Endodermal cell (in vitro differentiated cells): ENCODE results near the gene DEGS2. TPM values are rescaled to one million over a fixed set of nuclear protein-coding genes. Genes with fewer than 3 reads are reported as not detected.

Source experiments
- DNase-seq: peaks from one replicate; pipeline ENCODE4 v3.0.0-alpha.2; 2017
- H3K27ac ChIP-seq: 2 replicates; pipeline ENCODE4 v1.5.1; 2013; ENCODE audit warnings: mild to moderate bottlenecking, low read depth, low read length, moderate library complexity
- H3K27me3 ChIP-seq: 2 replicates; pipeline ENCODE4 v1.6.1; 2013; ENCODE audit warnings: mild to moderate bottlenecking, low read length, moderate library complexity; ENCODE audit not compliant: insufficient read depth, control insufficient read depth, poor library complexity, severe bottlenecking
- H3K36me3 ChIP-seq: 2 replicates; pipeline ENCODE4 v1.7.0; 2013; ENCODE audit warnings: mild to moderate bottlenecking, low read length, moderate library complexity; ENCODE audit not compliant: control insufficient read depth, insufficient read depth
- H3K4me1 ChIP-seq: one replicate; pipeline ENCODE4 v1.7.0; 2013; ENCODE audit warnings: low read length; ENCODE audit not compliant: control insufficient read depth, insufficient read depth
- H3K4me3 ChIP-seq: 2 replicates; pipeline ENCODE4 v1.5.1; 2013; ENCODE audit warnings: mild to moderate bottlenecking, low read length, moderate library complexity
- H3K9ac ChIP-seq: 2 replicates; pipeline ENCODE4 v1.6.1; 2013; ENCODE audit warnings: mild to moderate bottlenecking, low read length, moderate library complexity; ENCODE audit not compliant: poor library complexity, severe bottlenecking; ENCODE audit errors: extremely low read depth
- H3K9me3 ChIP-seq: 2 replicates; pipeline ENCODE4 v1.6.1; 2013; ENCODE audit warnings: mild to moderate bottlenecking, low read length, moderate library complexity; ENCODE audit not compliant: control insufficient read depth
- H3K27ac Mint-ChIP-seq: 2 replicates; pipeline ENCODE4 v1.8.0; 2020; ENCODE audit warnings: mixed read lengths
- H3K27me3 Mint-ChIP-seq: 2 replicates; pipeline ENCODE4 v1.8.0; 2021; ENCODE audit warnings: mild to moderate bottlenecking, mixed read lengths; ENCODE audit not compliant: insufficient read depth
- H3K36me3 Mint-ChIP-seq: 2 replicates; pipeline ENCODE4 v1.8.0; 2020; ENCODE audit warnings: low read depth, mixed read lengths
- H3K4me1 Mint-ChIP-seq: 2 replicates; pipeline ENCODE4 v1.8.0; 2020; ENCODE audit warnings: mixed read lengths
- H3K4me3 Mint-ChIP-seq: 2 replicates; pipeline ENCODE4 v1.8.0; 2020; ENCODE audit warnings: mild to moderate bottlenecking, moderate library complexity, mixed read lengths
- H3K9me3 Mint-ChIP-seq: 2 replicates; pipeline ENCODE4 v1.8.0; 2020; ENCODE audit warnings: mild to moderate bottlenecking, mixed read lengths
- WGBS, 2 experiments: methylation state at CpG; one replicate each; pipeline versions ENCODE4 v1.1.5 to v1.1.7; 2013; ENCODE audit warnings: missing lambda C conversion rate in 2 of 2, mixed read lengths in 1 of 2; ENCODE audit not compliant: insufficient coverage in 1 of 2, insufficient read length in 1 of 2; 5-methylcytosine and 5-hydroxymethylcytosine counted together
- total RNA-seq, 2 donors: library from RNA; stranded (reverse); fragmentation: NEBNext Ultra II Directional in 1 of 2; extraction: Animal tissue kit (Norgen Biotek cat#: 25700) in 1 of 2; gene quantifications; 2 replicates in 1 of 2; 3 replicates in 1 of 2; pipeline ENCODE4 v1.2.1, GENCODE V29; 2021
- TF ChIP-seq, protein P1 (sequence below): fragments of 200-600 bp; sonication (generic); conservative IDR thresholded peaks from 2 replicates; pipeline ENCODE4 v1.5.0; 2021; ENCODE audit warnings: antibody characterized with exemption, mild to moderate bottlenecking

Gene DEGS2
- total RNA-seq, 2 donors from 2014 or later: 0.18 to 0.24 TPM

DNA sequence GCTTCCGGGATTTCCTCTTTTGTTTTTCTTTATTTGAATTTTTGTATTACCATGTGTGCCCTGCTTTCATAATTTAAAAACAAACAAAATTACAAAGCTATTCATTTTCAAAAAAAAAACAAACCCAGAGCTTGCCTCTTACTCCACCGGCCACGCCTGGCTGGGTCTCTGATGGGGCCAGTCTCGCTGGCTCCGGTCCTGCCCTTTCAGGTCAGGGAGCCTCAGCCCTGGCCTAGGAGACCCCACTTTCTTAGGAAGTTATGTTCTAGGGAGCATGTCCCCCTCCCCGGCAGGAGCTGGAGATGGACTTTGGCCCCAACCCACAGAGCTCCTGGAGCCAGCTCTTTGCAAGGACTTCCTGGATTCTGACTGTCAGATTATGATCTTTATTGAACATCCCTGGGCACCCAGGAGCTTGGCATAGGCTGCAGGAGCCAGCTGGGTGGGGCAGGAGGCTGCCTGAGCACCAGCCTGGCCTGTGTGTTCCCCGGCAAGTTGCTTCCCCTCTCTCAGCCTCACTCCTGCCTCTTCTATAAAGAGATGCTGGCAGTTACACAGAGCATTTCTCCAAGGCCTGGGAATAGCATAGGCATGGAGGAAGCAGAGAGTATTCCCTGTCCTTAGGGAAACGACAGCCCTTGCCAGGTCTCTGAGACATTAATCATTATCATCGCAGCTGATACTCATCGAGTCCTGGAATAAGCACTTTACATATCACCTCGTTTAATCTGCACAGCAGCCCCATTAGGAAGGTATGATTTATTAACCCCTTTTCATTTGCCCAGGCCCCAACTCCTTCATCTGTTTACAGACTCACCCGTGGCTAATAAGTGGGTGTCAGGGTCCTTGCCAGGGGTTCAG is 3.5 kb downstream of the DEGS2 start:
- Histone ChIP-seq H3K27me3 (peaks cover 51% of the 10 kb centered on the region), H3K9ac (no peak overlapping the region), H3K27ac (no peak overlapping the region), H3K4me1 (no peaks in the 10 kb centered on the region), H3K36me3 (no peaks in the 10 kb centered on the region), H3K4me3 (no peak overlapping the region), H3K9me3 (no peaks in the 10 kb centered on the region)
- Mint-ChIP-seq H3K4me3 (no peak overlapping the region), H3K27ac (no peak overlapping the region), H3K9me3 (peaks cover 4% of the 10 kb centered on the region), H3K36me3 (peaks cover 2% of the 10 kb centered on the region), H3K4me1 (peaks cover 6% of the 10 kb centered on the region), H3K27me3 (peaks cover 62% of the 10 kb centered on the region)
- no peak for DNase-seq
- WGBS, 2 experiments: 85 to 93% methylated on average over 7 to 12 of the region's 12 CpGs
- TF ChIP-seq, protein P1, sequence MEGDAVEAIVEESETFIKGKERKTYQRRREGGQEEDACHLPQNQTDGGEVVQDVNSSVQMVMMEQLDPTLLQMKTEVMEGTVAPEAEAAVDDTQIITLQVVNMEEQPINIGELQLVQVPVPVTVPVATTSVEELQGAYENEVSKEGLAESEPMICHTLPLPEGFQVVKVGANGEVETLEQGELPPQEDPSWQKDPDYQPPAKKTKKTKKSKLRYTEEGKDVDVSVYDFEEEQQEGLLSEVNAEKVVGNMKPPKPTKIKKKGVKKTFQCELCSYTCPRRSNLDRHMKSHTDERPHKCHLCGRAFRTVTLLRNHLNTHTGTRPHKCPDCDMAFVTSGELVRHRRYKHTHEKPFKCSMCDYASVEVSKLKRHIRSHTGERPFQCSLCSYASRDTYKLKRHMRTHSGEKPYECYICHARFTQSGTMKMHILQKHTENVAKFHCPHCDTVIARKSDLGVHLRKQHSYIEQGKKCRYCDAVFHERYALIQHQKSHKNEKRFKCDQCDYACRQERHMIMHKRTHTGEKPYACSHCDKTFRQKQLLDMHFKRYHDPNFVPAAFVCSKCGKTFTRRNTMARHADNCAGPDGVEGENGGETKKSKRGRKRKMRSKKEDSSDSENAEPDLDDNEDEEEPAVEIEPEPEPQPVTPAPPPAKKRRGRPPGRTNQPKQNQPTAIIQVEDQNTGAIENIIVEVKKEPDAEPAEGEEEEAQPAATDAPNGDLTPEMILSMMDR: no peak

DNA sequence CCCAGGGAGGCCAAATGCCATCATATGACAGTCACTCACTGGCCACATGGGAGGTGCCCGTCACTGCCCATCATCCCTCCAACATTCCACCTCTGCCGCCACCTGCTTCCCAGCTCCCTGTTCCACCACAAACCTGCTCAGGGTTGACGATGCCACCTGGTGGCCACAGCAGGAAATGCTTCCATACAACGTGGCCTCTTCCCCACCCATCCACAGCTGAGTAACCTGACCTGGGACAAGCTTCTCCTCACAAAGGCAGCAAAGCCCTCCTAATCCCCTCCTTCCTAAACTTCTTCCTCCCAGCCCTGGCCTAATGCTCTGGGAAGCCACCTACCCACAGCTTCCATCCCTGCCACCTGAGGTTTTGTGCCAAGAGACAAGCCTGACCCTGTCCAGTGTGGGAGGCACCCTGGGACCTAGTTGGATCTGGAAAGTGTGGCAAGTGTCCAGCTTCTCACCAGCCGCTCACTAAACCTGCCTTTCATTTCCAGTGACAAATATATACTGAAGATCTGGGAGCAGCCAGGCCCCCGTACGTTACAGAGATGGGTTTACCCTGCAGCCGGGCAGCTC is 4.3 kb downstream of the DEGS2 start:
- H3K4me1 Mint-ChIP-seq: peaks cover 6% of the 10 kb centered on the region
- TF ChIP-seq, protein P1: peak; percentile 91
- H3K4me3 ChIP-seq: no peak overlapping the region
- DNase-seq: peak; percentile 96
- no peak overlapping the region for H3K9ac ChIP-seq
- H3K27me3 Mint-ChIP-seq: peaks cover 54% of the 10 kb centered on the region
- H3K36me3 Mint-ChIP-seq: peaks cover 2% of the 10 kb centered on the region
- peaks cover 43% of the 10 kb centered on the region for H3K27me3 ChIP-seq
- 44 to 57% methylated on average over 5 to 8 of the region's 8 CpGs for WGBS, 2 experiments
- H3K9me3 ChIP-seq: no peaks in the 10 kb centered on the region
- H3K27ac Mint-ChIP-seq: no peak overlapping the region
- peaks cover 4% of the 10 kb centered on the region for H3K9me3 Mint-ChIP-seq
- H3K36me3 ChIP-seq: no peaks in the 10 kb centered on the region
- no peak overlapping the region for H3K27ac ChIP-seq
- H3K4me1 ChIP-seq: no peaks in the 10 kb centered on the region
- H3K4me3 Mint-ChIP-seq: no peak overlapping the region

DNA sequence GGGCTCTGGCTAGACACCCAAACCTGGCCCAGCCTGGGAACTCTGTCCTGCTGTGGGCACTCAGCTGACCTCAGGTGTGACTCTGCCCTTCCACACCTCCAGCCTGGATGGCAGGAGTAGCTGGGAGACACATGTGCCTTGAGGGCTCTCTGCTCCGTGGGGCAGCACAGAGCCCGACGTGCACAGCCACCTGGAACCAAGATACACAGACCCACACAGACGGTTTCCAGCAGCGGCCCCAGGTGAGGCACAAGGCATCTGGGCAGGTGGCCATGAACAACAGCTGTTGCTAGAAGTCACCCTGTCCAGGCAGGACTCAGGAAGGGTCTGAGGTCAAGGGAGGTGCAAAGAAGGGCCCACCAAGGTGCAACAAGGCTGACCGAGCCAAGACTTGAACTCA is 5.9 kb downstream of the DEGS2 start:
- Mint-ChIP-seq H3K27me3 (peaks cover 42% of the 10 kb centered on the region), H3K9me3 (peaks cover 4% of the 10 kb centered on the region), H3K27ac (no peak overlapping the region), H3K36me3 (peaks cover 2% of the 10 kb centered on the region), H3K4me3 (no peak overlapping the region), H3K4me1 (peaks cover 6% of the 10 kb centered on the region)
- Histone ChIP-seq H3K27me3 (peaks cover 27% of the 10 kb centered on the region), H3K4me1 (no peaks in the 10 kb centered on the region), H3K4me3 (no peak overlapping the region), H3K36me3 (no peaks in the 10 kb centered on the region), H3K27ac (no peak overlapping the region), H3K9me3 (no peaks in the 10 kb centered on the region), H3K9ac (no peak overlapping the region)
- no peak for DNase-seq
- 70 to 75% methylated on average over 5 to 6 of the region's 6 CpGs for WGBS, 2 experiments
- TF ChIP-seq, protein P1: no peak
